Heart right ventricle (tissue), 16 donors: ENCODE data around the gene AVP. TPM values are rescaled to one million over a fixed set of nuclear protein-coding genes. Genes with fewer than 3 reads are reported as not detected.
"Not testable (repeated sequence)": the region's sequence is repeated elsewhere in the genome, so short reads cannot be mapped to it uniquely, and the experiment has no call there.

ENCODE experiments used
- ATAC-seq, 8 donors: fragments of 200-7000 bp; cut with Tn5 transposase; one replicate each; pipeline ENCODE4 v1.9.1; 2020; ENCODE audit warnings: mild to moderate bottlenecking in 8 of 8, moderate library complexity in 8 of 8, moderate number of reproducible peaks in 1 of 8
- DNase-seq, 2 donors: peaks; one replicate each; pipeline ENCODE4 v3.0.0-alpha.2; 2020
- H3K27ac ChIP-seq, 10 donors: fragments of 200-600 bp; sonication (generic) in 2 of 10; one replicate each; pipeline versions ENCODE4 v1.5.0 to v1.8.0; 2020 to 2022; ENCODE audit warnings: mild to moderate bottlenecking in 3 of 10
- H3K27me3 ChIP-seq, 7 donors: fragments of 200-600 bp; one replicate each; pipeline ENCODE4 v1.8.0; 2021 to 2022; ENCODE audit warnings: mild to moderate bottlenecking in 2 of 7
- H3K36me3 ChIP-seq, 9 donors: fragments of 200-600 bp; sonication (generic) in 1 of 9; one replicate each; pipeline versions ENCODE4 v1.5.0 to v1.8.0; 2020 to 2022; ENCODE audit warnings: mild to moderate bottlenecking in 2 of 9
- H3K4me1 ChIP-seq, 9 donors: fragments of 200-600 bp; sonication (generic) in 1 of 9; one replicate each; pipeline versions ENCODE4 v1.5.0 to v1.8.0; 2020 to 2022; ENCODE audit warnings: mild to moderate bottlenecking in 4 of 9
- H3K4me3 ChIP-seq, 10 donors: fragments of 200-600 bp; sonication (generic) in 2 of 10; one replicate each; pipeline versions ENCODE4 v1.5.0 to v1.8.0; 2020 to 2022; ENCODE audit warnings: mild to moderate bottlenecking in 7 of 10, moderate library complexity in 2 of 10
- H3K9me3 ChIP-seq, 11 donors: fragments of 200-600 bp in 10 of 11; sonication (generic) in 2 of 11; one replicate each; pipeline versions ENCODE4 v1.5.0 to v1.8.0; 2013 to 2022; ENCODE audit warnings: mild to moderate bottlenecking in 2 of 11, control low read depth in 1 of 11, moderate library complexity in 1 of 11
- CTCF ChIP-seq, 9 donors: fragments of 200-600 bp; sonication (generic) in 2 of 9; IDR thresholded peaks; one replicate each; pipeline versions ENCODE4 v1.5.0 to v1.8.0; 2021 to 2022; ENCODE audit warnings: antibody characterized with exemption in 9 of 9, mild to moderate bottlenecking in 5 of 9, moderate library complexity in 1 of 9
- WGBS, 2 donors: extraction: QIAGEN DNeasy Blood & Tissue Kit; methylation state at CpG; one replicate each; pipeline ENCODE4 v1.1.7; 2013; ENCODE audit warnings: inconsistent platforms in 1 of 2; 5-methylcytosine and 5-hydroxymethylcytosine counted together
- intact Hi-C, 10 donors: fragments of 100-400 bp; cut with DNase I; formaldehyde crosslinking; loops; one replicate each; pipeline versions ENCODE4 v1.11.1 to v1.14.2; 2022
- polyA plus RNA-seq, 2 donors: library from polyadenylated mRNA; stranded (reverse); fragments of 200-250 nt; gene quantifications; one replicate each; pipeline ENCODE4 v1.2.3, GENCODE V29; 2013
- total RNA-seq, 10 donors: library from RNA; stranded (reverse); fragmentation: NEBNext Ultra II Directional in 3 of 10; extraction: Animal tissue kit (Norgen Biotek cat#: 25700) in 3 of 10; gene quantifications; one replicate each; pipeline versions ENCODE4 v1.2.1 to v1.2.4, GENCODE V29; 2021 to 2023
- donor health status: Arrhythmogenic right ventricular cardiomyopathy.
- donor health status: ischemic (EF 13 %, LVEDD 7.1; RV severe dilation, severe dysfunction).
- donor health status: healthy with polysubstance abuse.
- donor health status: DM: no; HTN: yes; CAD: no.
- donor health status: DM: no; HTN: no; CAD: no.
- donor health status: ischemic (EF 25% LVEDD 6.9; RV normal size, moderate dysfunction).
- donor health status: ischemic (EF 25% LVEDD 5.7; RV mildly dilated, moderate dysfunction).
- donor health status: healthy.
- donor health status: DM: yes; HTN: yes; CAD: no.
- donor health status: Ischemic cardiomyopathy.
- donor health status: ischemic (EF 35%, LVEDD 5.7; RV mildly dilated, moderate dysfunction).
- donor health status: nonischemic (EF 11% LVEDD 7.7; RV severe dilation, severe dysfunction).
- donor health status: DM: yes; HTN: yes; CAD: no.
- donor health status: PGD.
- donor health status: ischemic (EF 29% LVEDD 5.4; RV normal size, mild dysfunction).
- donor health status: nonischemic (EF 23%, LVEDD 6.1; RV moderate dilation, normal function).

The AVP gene
- total and polyA plus RNA-seq, 12 donors, result not detected

- Histone ChIP-seq H3K27me3 (peaks cover 0 to 58% (median 14%) of the 10 kb centered on the region in 7 donors), H3K27ac (no peak overlapping the region)
- intact Hi-C loops, result no loop called here
Measured at GRCh38 chr20:3077618-3078134, 6.8 kb downstream of the AVP start.

GRCh38 chr20:3075315-3075714, 9.2 kb downstream of the AVP start:
- H3K4me3 ChIP-seq, H3K9me3 ChIP-seq, DNase-seq, H3K27ac ChIP-seq, ATAC-seq, intact Hi-C loops, H3K36me3 ChIP-seq: not testable (repeated sequence)
- H3K4me1 ChIP-seq, result peaks cover 0 to 21% (median 10%) of the 10 kb centered on the region in 9 donors
- 82 to 88% methylated on average over 6 of the region's 6 CpGs for WGBS, 2 donors
- peaks cover 0 to 58% (median 23%) of the 10 kb centered on the region in 7 donors for H3K27me3 ChIP-seq

More at GRCh38 chr20:3077618-3078134, 6.8 kb downstream of the AVP start:
- 78 to 83% methylated on average over 4 of the region's 4 CpGs for WGBS, 2 donors
- Histone ChIP-seq H3K4me3 (no peak overlapping the region), H3K9me3 (no peaks in the 10 kb centered on the region), H3K4me1 (peaks cover 0 to 18% (median 8%) of the 10 kb centered on the region in 9 donors), H3K36me3 (no peaks in the 10 kb centered on the region)
- no peak for TF ChIP-seq CTCF (IDR thresholded peaks at IDR 0.05)
- no peak for ATAC-seq
- DNase-seq, result no peak

- no peak for TF ChIP-seq CTCF (IDR thresholded peaks at IDR 0.05)
- 76 to 84% methylated on average over 6 of the region's 6 CpGs for WGBS, 2 donors
- no peaks in the 10 kb centered on the region for H3K9me3 ChIP-seq
- H3K4me3 ChIP-seq, result no peak overlapping the region
- intact Hi-C loops, result no loop called here
- ATAC-seq (no peak), DNase-seq (no peak)
- peaks cover 0 to 21% (median 10%) of the 10 kb centered on the region in 9 donors for H3K4me1 ChIP-seq
- no peak overlapping the region for H3K27ac ChIP-seq
- peaks cover 0 to 54% (median 23%) of the 10 kb centered on the region in 7 donors for H3K27me3 ChIP-seq
- H3K36me3 ChIP-seq, result no peaks in the 10 kb centered on the region
Measured at GRCh38 chr20:3074812-3075211, 9.7 kb downstream of the AVP start.

GRCh38 chr20:3073251-3073643, 11.3 kb downstream of the AVP start:
- 95 to 96% methylated on average over 8 of the region's 8 CpGs for whole genome bisulfite sequencing, 2 donors
- intact Hi-C loops, ATAC-seq, H3K36me3 ChIP-seq, H3K9me3 ChIP-seq, DNase-seq, H3K27ac ChIP-seq, H3K4me3 ChIP-seq: not testable (repeated sequence)
- Histone ChIP-seq H3K27me3 (peaks cover 0 to 40% (median 23%) of the 10 kb centered on the region in 7 donors), H3K4me1 (peaks cover 0 to 21% (median 10%) of the 10 kb centered on the region in 9 donors)

- Histone ChIP-seq H3K36me3 (no peaks in the 10 kb centered on the region), H3K4me3 (peak overlapping the region; percentile 35 to 71 (median 60)), H3K27me3 (peaks cover 0 to 40% (median 23%) of the 10 kb centered on the region in 7 donors), H3K4me1 (peaks cover 0 to 21% (median 10%) of the 10 kb centered on the region in 9 donors), H3K9me3 (no peaks in the 10 kb centered on the region), H3K27ac (no peak overlapping the region)
- ATAC-seq, result peak in 2 of 8 donors; percentile 16 to 18
- no peak for DNase-seq
- intact Hi-C loops, result no loop called here
- no peak for TF ChIP-seq CTCF (IDR thresholded peaks at IDR 0.05)
- WGBS, 2 donors, result 65 to 72% methylated on average over 20 to 22 of the region's 22 CpGs
Measured at GRCh38 chr20:3072530-3073250, 11.8 kb downstream of the AVP start.
